GM12878 (cell line): ENCODE results near the gene PIGU. TPM values are rescaled to one million over a fixed set of nuclear protein-coding genes. Genes with fewer than 3 reads are reported as not detected.

Experiments
- ATAC-seq: fragments of 200-7000 bp; cut with Tn5 transposase; 3 replicates; pipeline ENCODE4 v1.9.1; 2020; ENCODE audit warnings: mild to moderate bottlenecking, moderate library complexity
- BruUV-seq: library from RNA; stranded (reverse); fragments of 400-500 nt; replicated peaks from 2 replicates; lab custom pipeline; 2021; lab: Mats Ljungman, UMichigan
- CTCF ChIA-PET: fragments of 300-600 bp; sonication (Branson Sonifier 250); formaldehyde crosslinking; extraction: SDS; loops from one replicate; lab custom pipeline; 2021; ENCODE audit warnings: inconsistent platforms; lab: Yijun Ruan, JAX
- POLR2A ChIA-PET: fragments of 350-600 bp; formaldehyde crosslinking; extraction: SDS; loops from one replicate; lab custom pipeline; 2021; ENCODE audit warnings: inconsistent platforms; lab: Charles Lee
- RAD21 ChIA-PET: fragments of 300-600 bp; sonication (Branson Sonifier 250); formaldehyde crosslinking; loops from one replicate; lab custom pipeline; 2023; ENCODE audit warnings: antibody characterized with exemption; ENCODE audit not compliant: unreplicated experiment; lab: Charles Lee
- SMC1A ChIA-PET: fragments of 300-600 bp; sonication (Branson Sonifier 250); formaldehyde crosslinking; loops from one replicate; lab custom pipeline; 2023; ENCODE audit not compliant: unreplicated experiment, uncharacterized antibody; lab: Charles Lee
- DNase-seq: peaks from one replicate; pipeline ENCODE4 v3.0.0-alpha.2; 2011; ENCODE audit warnings: low read depth, low spot score
- FAIRE-seq: peaks from 3 replicates; lab custom pipeline; 2011; peaks lifted over from hg19 to GRCh38; lab: Jason Lieb, UNC
- H2AFZ ChIP-seq: 2 replicates; pipeline ENCODE4 v1.6.0; 2011; ENCODE audit warnings: low read depth, low read length, control low read depth; ENCODE audit not compliant: control insufficient read depth
- H3K27ac ChIP-seq: 2 replicates; pipeline ENCODE4 v1.5.1; 2011; ENCODE audit warnings: control low read depth; ENCODE audit not compliant: control insufficient read depth, insufficient read depth
- H3K27me3 ChIP-seq, 2 experiments: replicated peaks in 1 of 2; 2 replicates each; pipeline versions ENCODE4 v1.6.0 to v1.6.1; 2011; ENCODE audit warnings: low read length in 1 of 2; ENCODE audit not compliant: control insufficient read depth in 2 of 2, insufficient read depth in 2 of 2
- H3K36me3 ChIP-seq, 2 experiments: 2 replicates each; pipeline ENCODE4 v1.5.1; 2011; ENCODE audit warnings: low read length in 1 of 2; ENCODE audit not compliant: control insufficient read depth in 2 of 2, insufficient read depth in 2 of 2
- H3K4me1 ChIP-seq: 2 replicates; pipeline ENCODE4 v1.6.1; 2011; ENCODE audit warnings: mild to moderate bottlenecking, low read length, moderate library complexity, mixed read lengths; ENCODE audit not compliant: control insufficient read depth, insufficient read depth
- H3K4me2 ChIP-seq: 2 replicates; pipeline ENCODE4 v1.6.0; 2011; ENCODE audit warnings: control low read depth; ENCODE audit not compliant: control insufficient read depth, insufficient read depth
- H3K4me3 ChIP-seq: fragments of 200-600 bp; sonication (generic); 2 replicates; pipeline ENCODE4 v1.5.1; 2016
- H3K79me2 ChIP-seq: 2 replicates; pipeline ENCODE4 v1.6.0; 2011; ENCODE audit warnings: low read length; ENCODE audit not compliant: control insufficient read depth, insufficient read depth
- H3K9ac ChIP-seq: 2 replicates; pipeline ENCODE4 v1.8.0; 2011; ENCODE audit warnings: low read length, control low read depth, mixed read lengths; ENCODE audit not compliant: control insufficient read depth, insufficient read depth
- H3K9me3 ChIP-seq: replicated peaks from 3 replicates; pipeline ENCODE4 v1.5.1; 2011; ENCODE audit warnings: mild to moderate bottlenecking, low read length; ENCODE audit not compliant: control insufficient read depth, insufficient read depth
- H4K20me1 ChIP-seq: 2 replicates; pipeline ENCODE4 v1.6.0; 2011; ENCODE audit not compliant: control insufficient read depth, insufficient read depth
- BCL11A ChIP-seq: IDR thresholded peaks from 2 replicates; pipeline ENCODE4 v1.6.1; 2011; ENCODE audit warnings: low read depth, low read length
- BCL3 ChIP-seq: IDR thresholded peaks from 2 replicates; pipeline ENCODE4 v1.6.1; 2011; ENCODE audit warnings: borderline replicate concordance, low read depth, mild to moderate bottlenecking, moderate library complexity, low read length; ENCODE audit not compliant: insufficient read depth, poor library complexity, severe bottlenecking
- BRCA1 ChIP-seq: IDR thresholded peaks from 2 replicates; pipeline ENCODE4 v1.6.1; 2011; ENCODE audit warnings: low read depth, low read length, improper control_type of control experiment
- CREM ChIP-seq: IDR thresholded peaks from 2 replicates; pipeline ENCODE4 v1.6.1; 2014; ENCODE audit warnings: antibody characterized with exemption, low read depth
- DPF2 ChIP-seq: fragments of 450-650 bp; IDR thresholded peaks from 2 replicates; pipeline ENCODE4 v1.6.1; 2017; ENCODE audit warnings: mild to moderate bottlenecking
- EZH2 ChIP-seq: IDR thresholded peaks from 2 replicates; pipeline ENCODE4 v1.6.1; 2012; ENCODE audit warnings: low read depth, mild to moderate bottlenecking, control low read depth, inconsistent platforms, low read length, borderline replicate concordance; ENCODE audit not compliant: control insufficient read depth
- FOS ChIP-seq: IDR thresholded peaks from 3 replicates; pipeline ENCODE4 v1.6.1; 2011; ENCODE audit warnings: borderline replicate concordance; ENCODE audit not compliant: insufficient read length; ENCODE audit errors: extremely low read depth
- FOXM1 ChIP-seq: IDR thresholded peaks from 2 replicates; pipeline ENCODE4 v1.6.1; 2012; ENCODE audit warnings: low read depth, mild to moderate bottlenecking, inconsistent platforms, low read length, moderate library complexity
- IKZF2 ChIP-seq, 2 experiments: fragments of 450-650 bp; IDR thresholded peaks; 2 replicates each; pipeline ENCODE4 v1.6.1; 2017; ENCODE audit warnings: mild to moderate bottlenecking in 2 of 2, moderate library complexity in 2 of 2
- JUNB ChIP-seq: IDR thresholded peaks from 2 replicates; pipeline ENCODE4 v1.6.1; 2016; ENCODE audit warnings: antibody characterized with exemption, mild to moderate bottlenecking
- MYC ChIP-seq: IDR thresholded peaks from 2 replicates; pipeline ENCODE4 v1.6.1; 2011; ENCODE audit warnings: mild to moderate bottlenecking, low read length, moderate library complexity, inconsistent platforms; ENCODE audit not compliant: insufficient read depth, insufficient replicate concordance, insufficient read length, severe bottlenecking
- NFXL1 ChIP-seq: fragments of 450-650 bp; IDR thresholded peaks from 2 replicates; pipeline ENCODE4 v1.6.1; 2017; ENCODE audit warnings: antibody characterized with exemption, mild to moderate bottlenecking, borderline replicate concordance
- PAX5 ChIP-seq: IDR thresholded peaks from 2 replicates; pipeline ENCODE4 v1.6.1; 2011; ENCODE audit warnings: low read depth, low read length, borderline replicate concordance
- PML ChIP-seq: IDR thresholded peaks from 2 replicates; pipeline ENCODE4 v1.6.1; 2012; ENCODE audit warnings: low read length, inconsistent platforms
- POLR2AphosphoS5 ChIP-seq: IDR thresholded peaks from 2 replicates; pipeline ENCODE4 v1.6.1; 2011; ENCODE audit warnings: mild to moderate bottlenecking, low read length, inconsistent platforms
- RFX5 ChIP-seq: IDR thresholded peaks from 2 replicates; pipeline ENCODE4 v1.6.1; 2011; ENCODE audit warnings: low read depth, low read length, improper control_type of control experiment
- SPI1 ChIP-seq: IDR thresholded peaks from 2 replicates; pipeline ENCODE4 v1.6.1; 2011; ENCODE audit warnings: low read depth, mild to moderate bottlenecking, low read length, moderate library complexity, borderline replicate concordance; ENCODE audit not compliant: insufficient read depth
- USF1 ChIP-seq: IDR thresholded peaks from 2 replicates; pipeline ENCODE4 v1.6.1; 2011; ENCODE audit warnings: borderline replicate concordance, low read depth, mild to moderate bottlenecking, moderate library complexity, mixed read lengths, low read length; ENCODE audit not compliant: insufficient read depth; ENCODE audit errors: extremely low read length
- WGBS: methylation state at CpG from one replicate; pipeline ENCODE4 v1.1.6; 2016; ENCODE audit warnings: low lambda C conversion rate; ENCODE audit not compliant: insufficient replicate concordance, insufficient coverage; ENCODE audit errors: missing lambda C conversion rate; 5-methylcytosine and 5-hydroxymethylcytosine counted together
- in situ Hi-C: fragments of 300-500 bp; cut with MboI; formaldehyde crosslinking; loops from 9 replicates; pipeline ENCODE4 v1.14.3; 2018; ENCODE audit warnings: mixed read lengths
- intact Hi-C: fragments of 100-400 bp; cut with micrococcal nuclease; formaldehyde crosslinking; loops from one replicate; pipeline ENCODE4 v1.14.2; 2022; ENCODE audit not compliant: unreplicated experiment
- polyA plus RNA-seq, 11 experiments: library from polyadenylated mRNA; depleted of rRNA in 4 of 11; unstranded in 6 of 11; stranded (reverse) in 5 of 11; fragments of >200 nt; fragmentation: Nextera tagmentation in 4 of 11; fragmentation: Illumina TruSeq in 1 of 11; extraction: Ambion mirVana in 4 of 11; extraction: Trizol in 1 of 11; gene quantifications; 1 replicate in 1 of 11; 2 replicates in 10 of 11; pipeline versions ENCODE4 v1.2.1 to v1.2.3, GENCODE V29; 2011 to 2016; ENCODE audit warnings: inconsistent platforms in 2 of 11, missing spikeins in 2 of 11, low read depth in 1 of 11
- total RNA-seq, 4 experiments: library from RNA; depleted of rRNA in 3 of 4; stranded (reverse); fragments of >200 nt in 3 of 4; fragmentation: Illumina TruSeq in 1 of 4; extraction: Trizol in 1 of 4; gene quantifications; 2 replicates each; pipeline versions ENCODE4 v1.2.1 to v1.2.3, GENCODE V29; 2013 to 2021

The PIGU gene
- total and polyA plus RNA-seq, 10 of the 15 experiments (the other 5 are each of a cell fraction or from before 2014, with no cell fraction given) = 4.1 to 88.2 (median 25.0) TPM

GRCh38 chr20:34713194-34713943, 36.5 kb upstream of the PIGU start:
- Histone ChIP-seq H2AFZ (no peak overlapping the region), H3K4me3 (no peak overlapping the region), H3K4me2 (no peak overlapping the region), H3K9me3 (no peaks in the 10 kb centered on the region), H4K20me1 (no peaks in the 10 kb centered on the region), H3K9ac (no peak overlapping the region), H3K4me1 (peaks cover 36% of the 10 kb centered on the region), H3K36me3 (peaks cover 0 to 4% of the 10 kb centered on the region in 2 experiments; a peak in 3 of 4 replicates), H3K79me2 (peaks cover 4% of the 10 kb centered on the region), H3K27me3 (no peaks in the 10 kb centered on the region), H3K27ac (peak overlapping the region; percentile 56)
- intact Hi-C loops (no loop called here), in situ Hi-C loops (no loop called here)
- BruUV-seq = no TSS peak
- ChIA-PET POLR2A (interaction anchor here (0.5 to 3.1 kb wide), 8 partner anchors 10 to 312 kb away, joined by 3 to 11 read pairs (median 4); partner anchors contain the start of gene TP53INP2), RAD21 (interaction anchor here (0.5 to 7.0 kb wide), 5 partner anchors 34 to 401 kb away, joined by 3 to 112 read pairs (median 5); no protein-coding TSS in a partner anchor), SMC1A (interaction anchor here (0.7 to 13.1 kb wide), 11 partner anchors 15 to 401 kb away, joined by 3 to 146 read pairs (median 4); partner anchors contain the start of gene DYNLRB1), CTCF (interaction anchor here (0.6 to 3.1 kb wide), 5 partner anchors 9 to 465 kb away, joined by 3 to 31 read pairs (median 3); partner anchors contain the start of gene TP53INP2)
- peak; percentile 2 for ATAC-seq
- DNase-seq = peak; percentile 57
- no peak for FAIRE-seq
- WGBS = 100% methylated on average over 1 of the region's 1 CpG
- TF ChIP-seq IKZF2 (IDR thresholded peaks at IDR 0.05) = peak; percentile 74 to 76; a peak in 3 of 4 replicates
- no peak for TF ChIP-seq MYC
- TF ChIP-seq SPI1 = peak; percentile 22; the same call in 1 of the 2 replicates
- TF ChIP-seq FOS = no peak
- peak; percentile 38; the same call in 1 of the 2 replicates for TF ChIP-seq POLR2AphosphoS5
- TF ChIP-seq DPF2 = 0 out of 2 replicates have a peak, but pooled peaks have one; percentile 17
- TF ChIP-seq USF1 = peak; percentile 13
- TF ChIP-seq FOXM1 = peak; percentile 36; the same call in 1 of the 2 replicates
- peak; percentile 74 for TF ChIP-seq JUNB
- TF ChIP-seq BCL3 = peak; percentile 70
- TF ChIP-seq RFX5 = no peak
- TF ChIP-seq NFXL1 = no peak
- 0 out of 2 replicates have a peak, but pooled peaks have one; percentile 37 for TF ChIP-seq BCL11A
- 0 out of 2 replicates have a peak, but pooled peaks have one; percentile 23 for TF ChIP-seq PAX5
- TF ChIP-seq BRCA1 = no peak
- no peak for TF ChIP-seq PML
- peak; percentile 54; the same call in 1 of the 2 replicates for TF ChIP-seq CREM
- TF ChIP-seq EZH2 = no peak
